GM23338 (cell line): ENCODE measurements around the gene OR5A1.

Experiments used
- CREB1 ChIP-seq: fragments of 250-450 bp; sonication (Bioruptor Pico); IDR thresholded peaks from 2 replicates; pipeline ENCODE4 v1.5.0; 2020; ENCODE audit warnings: low read depth, mild to moderate bottlenecking, moderate library complexity
- EZH2 ChIP-seq: fragments of 200-600 bp; sonication (generic); IDR thresholded peaks from one replicate; pipeline ENCODE4 v1.8.0; 2017; ENCODE audit warnings: antibody characterized with exemption, mild to moderate bottlenecking, low read depth; ENCODE audit not compliant: unreplicated experiment
- EZH2phosphoT487 ChIP-seq: fragments of 200-600 bp; sonication (generic); IDR thresholded peaks from one replicate; pipeline ENCODE4 v1.8.1; 2018; ENCODE audit warnings: antibody characterized with exemption; ENCODE audit not compliant: unreplicated experiment
- POLR2AphosphoS5 ChIP-seq: IDR thresholded peaks from 2 replicates; pipeline ENCODE4 v1.6.1; 2016; ENCODE audit warnings: antibody characterized with exemption, low read depth
- ZNF331 ChIP-seq: fragments of 250-450 bp; sonication (Bioruptor Pico); IDR thresholded peaks from 2 replicates; pipeline ENCODE4 v1.5.0; 2020; ENCODE audit warnings: low read depth, mild to moderate bottlenecking, moderate library complexity
- TF ChIP-seq, protein P1 (sequence below), 2 experiments: fragments of 200-600 bp in 1 of 2; sonication (generic) in 1 of 2; conservative IDR thresholded peaks; 2 replicates each; pipeline versions ENCODE4 v1.5.1 to v1.6.1; 2016 to 2017; ENCODE audit warnings: antibody characterized with exemption in 2 of 2, low read depth in 2 of 2, mild to moderate bottlenecking in 2 of 2, moderate library complexity in 1 of 2
- TF ChIP-seq, protein P2 (sequence below): IDR thresholded peaks from 2 replicates; pipeline ENCODE4 v1.6.1; 2016; ENCODE audit warnings: antibody characterized with exemption

DNA sequence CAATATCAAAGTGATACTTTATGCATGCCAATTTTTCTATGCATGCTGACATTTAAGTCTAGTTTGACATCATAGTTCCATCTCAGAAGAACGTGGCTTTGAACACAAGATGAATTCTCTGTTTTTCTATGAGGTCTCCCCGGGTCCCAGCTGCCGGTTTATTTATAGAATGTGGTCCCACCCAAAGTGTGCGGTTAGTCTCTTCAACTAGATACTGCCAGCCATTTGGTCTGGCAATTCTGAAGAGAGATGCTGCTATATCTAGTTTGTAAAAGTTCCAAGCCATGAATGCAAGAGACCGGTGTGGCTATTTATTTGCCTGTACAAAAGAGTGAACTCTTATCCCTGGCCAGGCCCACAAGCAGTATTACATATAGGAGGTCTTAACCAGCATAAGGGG, 19.2 kb upstream of the OR5A1 start:
- TF ChIP-seq, protein P1, sequence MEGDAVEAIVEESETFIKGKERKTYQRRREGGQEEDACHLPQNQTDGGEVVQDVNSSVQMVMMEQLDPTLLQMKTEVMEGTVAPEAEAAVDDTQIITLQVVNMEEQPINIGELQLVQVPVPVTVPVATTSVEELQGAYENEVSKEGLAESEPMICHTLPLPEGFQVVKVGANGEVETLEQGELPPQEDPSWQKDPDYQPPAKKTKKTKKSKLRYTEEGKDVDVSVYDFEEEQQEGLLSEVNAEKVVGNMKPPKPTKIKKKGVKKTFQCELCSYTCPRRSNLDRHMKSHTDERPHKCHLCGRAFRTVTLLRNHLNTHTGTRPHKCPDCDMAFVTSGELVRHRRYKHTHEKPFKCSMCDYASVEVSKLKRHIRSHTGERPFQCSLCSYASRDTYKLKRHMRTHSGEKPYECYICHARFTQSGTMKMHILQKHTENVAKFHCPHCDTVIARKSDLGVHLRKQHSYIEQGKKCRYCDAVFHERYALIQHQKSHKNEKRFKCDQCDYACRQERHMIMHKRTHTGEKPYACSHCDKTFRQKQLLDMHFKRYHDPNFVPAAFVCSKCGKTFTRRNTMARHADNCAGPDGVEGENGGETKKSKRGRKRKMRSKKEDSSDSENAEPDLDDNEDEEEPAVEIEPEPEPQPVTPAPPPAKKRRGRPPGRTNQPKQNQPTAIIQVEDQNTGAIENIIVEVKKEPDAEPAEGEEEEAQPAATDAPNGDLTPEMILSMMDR (conservative IDR thresholded peaks at IDR 0.05; ENCODE audit: low read depth in 2 of 2): no peak
- TF ChIP-seq POLR2AphosphoS5: no peak
- TF ChIP-seq EZH2: no peak
- TF ChIP-seq CREB1 (CRISPR knock-in tag): no peak
- TF ChIP-seq, protein P2, sequence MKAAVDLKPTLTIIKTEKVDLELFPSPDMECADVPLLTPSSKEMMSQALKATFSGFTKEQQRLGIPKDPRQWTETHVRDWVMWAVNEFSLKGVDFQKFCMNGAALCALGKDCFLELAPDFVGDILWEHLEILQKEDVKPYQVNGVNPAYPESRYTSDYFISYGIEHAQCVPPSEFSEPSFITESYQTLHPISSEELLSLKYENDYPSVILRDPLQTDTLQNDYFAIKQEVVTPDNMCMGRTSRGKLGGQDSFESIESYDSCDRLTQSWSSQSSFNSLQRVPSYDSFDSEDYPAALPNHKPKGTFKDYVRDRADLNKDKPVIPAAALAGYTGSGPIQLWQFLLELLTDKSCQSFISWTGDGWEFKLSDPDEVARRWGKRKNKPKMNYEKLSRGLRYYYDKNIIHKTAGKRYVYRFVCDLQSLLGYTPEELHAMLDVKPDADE: no peak
- TF ChIP-seq EZH2phosphoT487: no peak
- TF ChIP-seq ZNF331 (CRISPR knock-in tag): no peak
